Measurements from ENCODE around the gene VDAC1. TPM values are rescaled to one million over a fixed set of nuclear protein-coding genes. Genes with fewer than 3 reads are reported as not detected.

The VDAC1 gene
- total RNA-seq, 1 experiment from 2014 or later: 334 TPM

- H3K4me3 Mint-ChIP-seq (ENCODE audit: unreplicated experiment): no peak overlapping the region
- no peaks in the 10 kb centered on the region for H3K36me3 Mint-ChIP-seq (ENCODE audit: insufficient read depth, unreplicated experiment)
- TF ChIP-seq, protein P1, sequence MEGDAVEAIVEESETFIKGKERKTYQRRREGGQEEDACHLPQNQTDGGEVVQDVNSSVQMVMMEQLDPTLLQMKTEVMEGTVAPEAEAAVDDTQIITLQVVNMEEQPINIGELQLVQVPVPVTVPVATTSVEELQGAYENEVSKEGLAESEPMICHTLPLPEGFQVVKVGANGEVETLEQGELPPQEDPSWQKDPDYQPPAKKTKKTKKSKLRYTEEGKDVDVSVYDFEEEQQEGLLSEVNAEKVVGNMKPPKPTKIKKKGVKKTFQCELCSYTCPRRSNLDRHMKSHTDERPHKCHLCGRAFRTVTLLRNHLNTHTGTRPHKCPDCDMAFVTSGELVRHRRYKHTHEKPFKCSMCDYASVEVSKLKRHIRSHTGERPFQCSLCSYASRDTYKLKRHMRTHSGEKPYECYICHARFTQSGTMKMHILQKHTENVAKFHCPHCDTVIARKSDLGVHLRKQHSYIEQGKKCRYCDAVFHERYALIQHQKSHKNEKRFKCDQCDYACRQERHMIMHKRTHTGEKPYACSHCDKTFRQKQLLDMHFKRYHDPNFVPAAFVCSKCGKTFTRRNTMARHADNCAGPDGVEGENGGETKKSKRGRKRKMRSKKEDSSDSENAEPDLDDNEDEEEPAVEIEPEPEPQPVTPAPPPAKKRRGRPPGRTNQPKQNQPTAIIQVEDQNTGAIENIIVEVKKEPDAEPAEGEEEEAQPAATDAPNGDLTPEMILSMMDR (IDR thresholded peaks at IDR 0.05; ENCODE audit: unreplicated experiment): no peak
- no TSS peak for BruUV-seq (replicated peaks)
- POLR2A ChIA-PET: no interaction called here
- no peak overlapping the region for H3K27ac Mint-ChIP-seq (ENCODE audit: low read depth, unreplicated experiment)
- DNase-seq (ENCODE audit: unreplicated experiment): no peak
- no peaks in the 10 kb centered on the region for H3K9me3 Mint-ChIP-seq (ENCODE audit: unreplicated experiment)
- no peaks in the 10 kb centered on the region for H3K4me1 Mint-ChIP-seq (ENCODE audit: insufficient read depth, unreplicated experiment)
- CTCF ChIA-PET: interaction anchor here (0.7 to 6.1 kb wide), 7 partner anchors 12 to 827 kb away, joined by 3 to 33 read pairs (median 3); no protein-coding TSS in a partner anchor
- intact Hi-C loops (cut with micrococcal nuclease): no loop called here
- no peaks in the 10 kb centered on the region for H3K27me3 Mint-ChIP-seq (ENCODE audit: insufficient read depth, unreplicated experiment)
Measured at GRCh38 chr5:134019636-134020035, 14.9 kb upstream of the VDAC1 start.

GRCh38 chr5:134018986-134019316 lies 14.2 kb upstream of the VDAC1 start:
- Mint-ChIP-seq H3K27me3 (ENCODE audit: insufficient read depth, unreplicated experiment) (no peaks in the 10 kb centered on the region), H3K4me1 (ENCODE audit: insufficient read depth, unreplicated experiment) (no peaks in the 10 kb centered on the region), H3K27ac (ENCODE audit: low read depth, unreplicated experiment) (no peak overlapping the region), H3K36me3 (ENCODE audit: insufficient read depth, unreplicated experiment) (no peaks in the 10 kb centered on the region), H3K9me3 (ENCODE audit: unreplicated experiment) (no peaks in the 10 kb centered on the region), H3K4me3 (ENCODE audit: unreplicated experiment) (no peak overlapping the region)
- ChIA-PET POLR2A (no interaction called here), CTCF (interaction anchor here (0.6 to 6.1 kb wide), 8 partner anchors 12 to 826 kb away, joined by 3 to 33 read pairs (median 3); partner anchors contain the start of gene VDAC1)
- TF ChIP-seq, protein P1 (IDR thresholded peaks at IDR 0.05; ENCODE audit: unreplicated experiment): no peak
- no peak for DNase-seq (ENCODE audit: unreplicated experiment)
- no TSS peak for BruUV-seq (replicated peaks)
- intact Hi-C loops (cut with micrococcal nuclease): no loop called here

GRCh38 chr5:134018154-134018985 lies 13.6 kb upstream of the VDAC1 start:
- intact Hi-C loops (cut with micrococcal nuclease): no loop called here
- CTCF ChIA-PET: interaction anchor here (0.6 to 6.1 kb wide), 7 partner anchors 13 to 955 kb away, joined by 3 to 33 read pairs (median 3); partner anchors contain the start of gene VDAC1

DNA sequence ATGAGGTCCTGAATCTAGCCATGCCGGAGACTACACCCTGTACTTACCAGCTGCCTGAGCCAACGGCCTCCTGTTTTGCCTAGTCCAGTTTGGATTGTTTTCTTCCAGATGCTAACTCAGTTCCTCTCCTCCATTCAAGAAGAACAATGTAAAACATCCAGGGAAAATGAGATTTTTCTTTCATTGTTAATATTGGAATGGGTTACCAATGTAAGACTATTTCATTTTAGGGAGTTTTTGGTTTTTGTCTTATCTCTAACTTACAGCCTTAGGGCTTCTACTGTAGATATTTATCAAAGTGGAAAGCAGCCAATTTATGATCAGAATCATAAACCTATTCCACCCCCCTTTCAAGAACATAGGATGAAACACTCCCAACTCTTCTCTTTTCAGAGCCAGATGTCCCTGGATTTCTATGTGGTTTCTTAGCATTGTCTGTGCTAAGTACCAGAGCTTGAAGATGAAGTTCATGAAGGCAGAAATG lies 3.5 kb upstream of the VDAC1 start:
- no peak overlapping the region for H3K27ac Mint-ChIP-seq (ENCODE audit: low read depth, unreplicated experiment)
- intact Hi-C loops (cut with micrococcal nuclease): no loop called here
- TF ChIP-seq, protein P1 (IDR thresholded peaks at IDR 0.05; ENCODE audit: unreplicated experiment): no peak
- H3K4me3 Mint-ChIP-seq (ENCODE audit: unreplicated experiment): no peak overlapping the region
- peaks cover 9% of the 10 kb centered on the region for H3K9me3 Mint-ChIP-seq (ENCODE audit: unreplicated experiment)
- BruUV-seq (replicated peaks): no TSS peak
- no peak for DNase-seq (ENCODE audit: unreplicated experiment)
- CTCF ChIA-PET: interaction anchor here (0.5 to 1.6 kb wide), 4 partner anchors 18 to 244 kb away, joined by 3 to 8 read pairs (median 4); no protein-coding TSS in a partner anchor
- POLR2A ChIA-PET: interaction anchor here (0.8 to 1.1 kb wide), 2 partner anchors 59 to 169 kb away, joined by 3 read pairs; partner anchors contain the start of gene SKP1
- H3K27me3 Mint-ChIP-seq (ENCODE audit: insufficient read depth, unreplicated experiment): peaks cover 21% of the 10 kb centered on the region
- no peaks in the 10 kb centered on the region for H3K36me3 Mint-ChIP-seq (ENCODE audit: insufficient read depth, unreplicated experiment)
- H3K4me1 Mint-ChIP-seq (ENCODE audit: insufficient read depth, unreplicated experiment): peaks cover 12% of the 10 kb centered on the region

More at GRCh38 chr5:134018154-134018985, 13.6 kb upstream of the VDAC1 start:
- POLR2A ChIA-PET: no interaction called here
- DNase-seq (ENCODE audit: unreplicated experiment): no peak
- no peaks in the 10 kb centered on the region for H3K9me3 Mint-ChIP-seq (ENCODE audit: unreplicated experiment)
- no peaks in the 10 kb centered on the region for H3K4me1 Mint-ChIP-seq (ENCODE audit: insufficient read depth, unreplicated experiment)
- H3K4me3 Mint-ChIP-seq (ENCODE audit: unreplicated experiment): no peak overlapping the region
- peaks cover 4% of the 10 kb centered on the region for H3K27me3 Mint-ChIP-seq (ENCODE audit: insufficient read depth, unreplicated experiment)
- no TSS peak for BruUV-seq (replicated peaks)
- H3K27ac Mint-ChIP-seq (ENCODE audit: low read depth, unreplicated experiment): no peak overlapping the region
- TF ChIP-seq, protein P1 (IDR thresholded peaks at IDR 0.05; ENCODE audit: unreplicated experiment): no peak
- no peaks in the 10 kb centered on the region for H3K36me3 Mint-ChIP-seq (ENCODE audit: insufficient read depth, unreplicated experiment)
